ENCODE measurements around the gene F2RL2.

F2RL2 gene

DNA sequence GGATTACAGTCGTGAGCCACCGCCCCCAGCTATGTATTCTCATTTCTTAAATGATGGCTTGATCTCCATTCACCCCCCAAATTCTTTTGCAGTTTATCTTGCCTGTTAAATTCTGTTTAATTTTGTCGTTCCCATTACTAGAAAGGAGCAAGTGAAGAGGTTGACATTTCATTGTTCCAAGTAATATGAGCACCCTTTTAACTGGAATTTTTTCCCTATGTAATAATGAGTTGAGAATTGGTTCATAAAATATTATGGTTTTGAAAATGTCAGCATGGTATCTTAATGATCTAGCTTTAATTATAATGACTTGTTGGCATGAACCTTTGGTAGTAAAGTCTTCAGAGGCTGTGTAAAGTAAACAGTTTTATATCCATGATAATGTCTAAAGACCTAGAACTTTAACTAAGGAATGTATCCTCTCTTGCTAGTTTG is 37.4 kb downstream of the F2RL2 start:
- DNase-seq (ENCODE audit: low spot score): no peak
- in situ Hi-C loops (cut with MboI; ENCODE audit: low sequenced_read_pairs, unreplicated experiment): no loop called here

DNA sequence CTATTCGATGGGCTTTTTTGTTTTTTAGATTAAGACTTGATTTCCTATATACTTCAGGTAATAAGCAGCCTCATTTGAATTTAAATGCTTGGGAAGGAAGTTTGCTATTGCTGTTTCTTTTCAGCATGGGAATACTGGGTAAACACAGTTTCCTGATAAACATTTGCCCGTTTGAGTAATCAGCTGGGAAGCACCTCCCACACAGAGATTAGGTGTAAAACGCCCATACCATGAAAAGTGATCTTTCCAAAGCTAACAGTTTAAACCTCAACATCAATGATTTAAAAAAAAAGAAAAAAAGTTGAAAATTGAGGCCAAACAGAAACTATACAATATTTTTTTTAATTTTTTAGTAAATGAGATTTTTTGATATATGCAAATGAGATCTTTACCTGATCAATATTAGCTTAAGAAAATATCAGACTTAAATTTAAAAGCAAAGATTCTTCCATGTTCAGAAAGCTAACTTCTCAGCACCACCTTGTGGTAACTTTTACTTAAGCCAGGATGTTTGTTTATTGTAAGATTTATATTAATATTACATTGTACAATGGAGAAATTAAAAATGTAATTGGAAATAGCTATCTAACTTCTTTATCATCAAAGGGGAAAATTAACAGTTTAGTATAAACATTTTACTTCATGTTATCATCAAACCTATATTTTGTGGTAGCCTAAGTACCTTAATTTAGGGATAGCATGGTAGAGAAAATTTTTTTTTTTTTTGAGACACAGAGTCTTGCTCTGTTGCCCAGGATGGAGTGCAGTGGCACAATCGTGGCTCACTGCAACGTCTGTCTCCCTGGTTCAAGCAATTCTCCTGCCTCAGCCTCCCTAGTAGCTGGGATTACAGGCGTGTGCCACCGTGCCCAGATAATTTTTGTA is 39.8 kb downstream of the F2RL2 start:
- DNase-seq (ENCODE audit: low spot score): no peak
- in situ Hi-C loops (cut with MboI; ENCODE audit: low sequenced_read_pairs, unreplicated experiment): no loop called here
- TF ChIP-seq, protein P1, sequence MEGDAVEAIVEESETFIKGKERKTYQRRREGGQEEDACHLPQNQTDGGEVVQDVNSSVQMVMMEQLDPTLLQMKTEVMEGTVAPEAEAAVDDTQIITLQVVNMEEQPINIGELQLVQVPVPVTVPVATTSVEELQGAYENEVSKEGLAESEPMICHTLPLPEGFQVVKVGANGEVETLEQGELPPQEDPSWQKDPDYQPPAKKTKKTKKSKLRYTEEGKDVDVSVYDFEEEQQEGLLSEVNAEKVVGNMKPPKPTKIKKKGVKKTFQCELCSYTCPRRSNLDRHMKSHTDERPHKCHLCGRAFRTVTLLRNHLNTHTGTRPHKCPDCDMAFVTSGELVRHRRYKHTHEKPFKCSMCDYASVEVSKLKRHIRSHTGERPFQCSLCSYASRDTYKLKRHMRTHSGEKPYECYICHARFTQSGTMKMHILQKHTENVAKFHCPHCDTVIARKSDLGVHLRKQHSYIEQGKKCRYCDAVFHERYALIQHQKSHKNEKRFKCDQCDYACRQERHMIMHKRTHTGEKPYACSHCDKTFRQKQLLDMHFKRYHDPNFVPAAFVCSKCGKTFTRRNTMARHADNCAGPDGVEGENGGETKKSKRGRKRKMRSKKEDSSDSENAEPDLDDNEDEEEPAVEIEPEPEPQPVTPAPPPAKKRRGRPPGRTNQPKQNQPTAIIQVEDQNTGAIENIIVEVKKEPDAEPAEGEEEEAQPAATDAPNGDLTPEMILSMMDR (IDR thresholded peaks at IDR 0.05; ENCODE audit: borderline replicate concordance, control extremely low read depth, extremely low read depth, insufficient read depth, missing control alignments): peak; percentile 20

More for the DNA sequence above, 37.4 kb downstream of the F2RL2 start:
- TF ChIP-seq, protein P1 (IDR thresholded peaks at IDR 0.05; ENCODE audit: borderline replicate concordance, control extremely low read depth, extremely low read depth, insufficient read depth, missing control alignments): no peak

DNA sequence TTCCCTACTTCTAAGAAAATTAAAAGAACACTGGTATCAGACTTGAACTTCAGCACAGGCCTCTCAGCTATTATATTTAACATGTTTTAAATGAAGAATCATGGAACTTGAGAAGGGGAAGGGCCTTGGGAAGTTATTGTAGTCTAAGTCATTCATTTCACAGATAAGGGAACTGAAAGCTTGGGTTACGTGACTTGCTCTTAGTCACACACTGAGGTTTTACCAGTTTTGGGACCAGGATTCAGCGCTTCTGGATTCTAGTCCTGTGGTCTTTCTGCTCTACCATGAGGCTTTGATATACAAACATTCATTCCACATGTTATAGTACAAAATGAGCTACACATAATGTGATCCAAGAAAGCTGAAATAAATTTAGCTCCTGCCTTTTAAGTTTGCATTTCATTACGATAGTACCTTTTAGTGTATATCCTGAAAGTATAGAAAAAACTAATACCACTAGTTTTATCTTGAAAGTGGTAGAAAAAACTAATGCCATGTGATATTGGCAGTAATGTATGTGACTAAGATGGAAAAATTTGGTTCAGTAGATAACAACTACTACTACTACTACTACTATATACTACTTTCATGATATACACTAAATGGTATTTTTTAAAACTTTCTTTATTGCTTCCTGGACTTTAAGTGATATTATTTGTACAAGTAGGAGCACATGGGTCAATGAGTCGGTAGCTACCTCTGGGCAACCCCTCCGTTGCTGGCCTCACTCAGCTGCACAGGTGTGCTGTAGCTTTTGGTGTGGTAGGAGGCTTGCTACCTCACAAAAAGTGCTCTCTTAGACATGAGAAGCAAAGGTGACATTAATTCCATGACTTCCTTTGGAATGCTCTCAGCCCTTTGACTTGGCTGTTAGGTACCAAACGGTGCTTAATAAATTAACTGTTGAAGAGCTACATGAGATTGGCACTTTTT is 40.7 kb downstream of the F2RL2 start:
- in situ Hi-C loops (cut with MboI; ENCODE audit: low sequenced_read_pairs, unreplicated experiment): no loop called here
- TF ChIP-seq, protein P1 (IDR thresholded peaks at IDR 0.05; ENCODE audit: borderline replicate concordance, control extremely low read depth, extremely low read depth, insufficient read depth, missing control alignments): no peak
- DNase-seq (ENCODE audit: low spot score): peak; percentile 35

DNA sequence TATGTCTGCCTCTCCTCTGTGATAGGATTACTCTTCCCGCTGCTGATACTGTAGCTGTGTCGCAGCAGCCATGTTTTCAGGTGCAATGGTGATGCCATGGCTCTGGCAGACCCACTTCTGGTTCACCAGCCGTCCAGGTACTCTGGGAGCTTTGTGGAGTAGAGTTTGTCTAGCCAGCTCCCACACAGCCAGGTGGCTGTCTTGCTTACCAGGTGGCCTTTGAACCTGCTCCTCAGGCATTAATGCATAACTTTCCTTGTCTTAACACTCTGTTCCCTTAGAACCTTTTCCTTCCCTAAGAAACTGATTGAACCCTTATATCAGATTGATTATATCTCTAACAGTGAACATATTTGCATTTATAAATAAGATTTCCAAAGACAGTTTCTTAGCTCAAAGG is 42.2 kb downstream of the F2RL2 start:
- in situ Hi-C loops (cut with MboI; ENCODE audit: low sequenced_read_pairs, unreplicated experiment): no loop called here
- DNase-seq (ENCODE audit: low spot score): no peak
- TF ChIP-seq, protein P1 (IDR thresholded peaks at IDR 0.05; ENCODE audit: borderline replicate concordance, control extremely low read depth, extremely low read depth, insufficient read depth, missing control alignments): no peak

DNA sequence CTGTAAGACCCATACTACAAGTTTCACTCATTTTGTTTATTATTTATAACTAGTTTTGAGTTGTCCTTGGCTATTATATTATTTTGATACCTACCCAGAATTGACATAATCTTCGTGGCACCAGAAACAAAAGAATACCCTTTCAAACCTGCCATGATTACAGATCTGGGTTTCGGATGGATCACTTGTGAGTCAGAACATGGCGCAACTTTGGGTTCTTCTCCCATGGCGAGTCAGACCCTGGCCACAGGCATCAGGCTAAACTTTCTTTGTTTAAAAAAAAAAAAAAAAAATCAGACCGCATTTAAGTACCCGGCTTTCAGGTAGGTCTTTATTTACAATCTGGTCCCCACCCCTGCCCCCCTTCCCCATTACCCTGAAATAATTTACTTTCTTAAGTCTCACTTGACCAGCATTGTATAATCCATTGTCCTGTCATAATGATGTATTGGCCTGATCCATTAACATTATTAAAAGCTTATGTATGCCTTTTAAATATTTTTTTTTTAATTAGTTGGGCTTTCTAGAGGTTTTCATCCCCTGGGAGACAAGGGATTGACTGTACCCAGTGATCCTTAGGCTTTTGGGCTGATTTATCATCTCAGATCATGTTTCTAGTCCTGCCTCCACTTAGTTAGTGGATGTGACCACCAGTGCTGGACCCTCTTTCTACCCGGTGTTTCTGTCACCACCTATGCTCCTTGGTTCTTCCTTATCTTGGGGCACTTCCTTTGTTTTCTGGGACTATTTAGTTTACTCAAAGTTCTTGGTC is 43.9 kb downstream of the F2RL2 start:
- TF ChIP-seq, protein P1 (IDR thresholded peaks at IDR 0.05; ENCODE audit: borderline replicate concordance, control extremely low read depth, extremely low read depth, insufficient read depth, missing control alignments): no peak
- no peak for DNase-seq (ENCODE audit: low spot score)
- in situ Hi-C loops (cut with MboI; ENCODE audit: low sequenced_read_pairs, unreplicated experiment): no loop called here

DNA sequence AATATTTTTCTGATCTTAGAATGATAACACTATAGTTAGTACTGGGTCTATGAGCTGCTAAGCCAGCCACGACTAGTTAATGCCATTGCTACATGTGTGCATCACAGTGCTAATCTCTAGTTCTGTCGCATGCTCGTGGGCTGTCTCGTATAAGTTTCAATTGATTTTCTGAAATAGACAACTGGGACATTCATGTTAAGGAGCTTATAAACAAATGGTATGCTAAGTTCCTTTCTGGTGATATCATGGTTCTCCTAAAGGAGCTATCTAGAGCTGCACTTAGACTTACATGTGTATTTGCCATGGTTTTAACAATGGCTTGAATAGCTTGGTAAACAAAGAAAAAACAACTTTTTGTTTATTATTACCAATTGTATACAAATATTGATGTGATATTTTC is 46.2 kb downstream of the F2RL2 start:
- TF ChIP-seq, protein P1 (IDR thresholded peaks at IDR 0.05; ENCODE audit: borderline replicate concordance, control extremely low read depth, extremely low read depth, insufficient read depth, missing control alignments): no peak
- no peak for DNase-seq (ENCODE audit: low spot score)
- in situ Hi-C loops (cut with MboI; ENCODE audit: low sequenced_read_pairs, unreplicated experiment): no loop called here
